Loucy (cell line): ENCODE results near the gene S100A9.

Experiments
- H2AFZ ChIP-seq: fragments of 200-600 bp; sonication (generic); 2 replicates; pipeline ENCODE4 v1.6.0; 2016; ENCODE audit warnings: antibody characterized with exemption, mild to moderate bottlenecking, low read length, moderate library complexity
- H3F3A ChIP-seq: fragments of 200-600 bp; 2 replicates; pipeline ENCODE4 v1.6.0; 2016; ENCODE audit warnings: antibody characterized with exemption, low read depth, mild to moderate bottlenecking
- H3K27me3 ChIP-seq: fragments of 200-600 bp; sonication (generic); 2 replicates; pipeline ENCODE4 v1.6.1; 2014; ENCODE audit warnings: low read length, mild to moderate bottlenecking; ENCODE audit not compliant: insufficient read depth, poor library complexity, severe bottlenecking
- H3K36me3 ChIP-seq: fragments of 200-600 bp; sonication (generic); 2 replicates; pipeline ENCODE4 v1.6.1; 2016; ENCODE audit warnings: low read length; ENCODE audit not compliant: insufficient read depth
- H3K4me1 ChIP-seq: fragments of 200-600 bp; sonication (generic); 2 replicates; pipeline ENCODE4 v1.5.1; 2014; ENCODE audit warnings: low read length, mild to moderate bottlenecking; ENCODE audit not compliant: insufficient read depth, poor library complexity, severe bottlenecking
- H3K4me2 ChIP-seq: fragments of 200-600 bp; sonication (generic); 2 replicates; pipeline ENCODE4 v1.6.0; 2014; ENCODE audit warnings: antibody characterized with exemption, low read length, low read depth, mild to moderate bottlenecking; ENCODE audit not compliant: poor library complexity, severe bottlenecking
- H3K4me3 ChIP-seq: fragments of 200-600 bp; sonication (generic); 2 replicates; pipeline ENCODE4 v1.5.1; 2014; ENCODE audit warnings: low read length, mild to moderate bottlenecking, mixed read lengths; ENCODE audit not compliant: poor library complexity, severe bottlenecking
- H3K79me2 ChIP-seq: fragments of 200-600 bp; sonication (generic); 2 replicates; pipeline ENCODE4 v1.6.1; 2014; ENCODE audit warnings: low read length; ENCODE audit not compliant: insufficient read depth
- H3K9ac ChIP-seq: fragments of 200-600 bp; sonication (generic); 2 replicates; pipeline ENCODE4 v1.6.0; 2014; ENCODE audit warnings: mild to moderate bottlenecking, low read depth, low read length, moderate library complexity; ENCODE audit not compliant: poor library complexity, severe bottlenecking
- H3K9me2 ChIP-seq: fragments of 200-600 bp; sonication (generic); replicated peaks from 2 replicates; pipeline ENCODE4 v1.6.1; 2016; ENCODE audit warnings: low read depth, low read length, mixed read lengths
- H3K9me3 ChIP-seq: fragments of 200-600 bp; sonication (generic); 2 replicates; pipeline ENCODE4 v1.6.1; 2014; ENCODE audit warnings: mild to moderate bottlenecking, antibody characterized with exemption, low read length, low read depth; ENCODE audit not compliant: insufficient read depth
- H4K20me1 ChIP-seq: fragments of 200-600 bp; sonication (generic); 2 replicates; pipeline ENCODE4 v1.6.0; 2014; ENCODE audit warnings: antibody characterized with exemption, low read length, mild to moderate bottlenecking; ENCODE audit not compliant: insufficient read depth, poor library complexity, severe bottlenecking
- EZH2phosphoT487 ChIP-seq: fragments of 200-600 bp; IDR thresholded peaks from 2 replicates; pipeline ENCODE4 v1.6.1; 2018; ENCODE audit warnings: antibody characterized with exemption, mild to moderate bottlenecking, moderate library complexity, borderline replicate concordance
- TF ChIP-seq, protein P1 (sequence below): fragments of 200-600 bp; sonication (generic); conservative IDR thresholded peaks from 2 replicates; pipeline ENCODE4 v1.5.1; 2014; ENCODE audit warnings: mild to moderate bottlenecking, antibody characterized with exemption, low read length

The S100A9 gene

GRCh38 chr1:153375511-153375910 lies 17.9 kb downstream of the S100A9 start, which contains the start of gene S100A12:
Gene S100A12, minus strand, starts transcription at chr1:153375621. Its CDS starts 1,029 bp downstream, at chr1:153374592.
- TF ChIP-seq EZH2phosphoT487 = no peak
- TF ChIP-seq, protein P1, sequence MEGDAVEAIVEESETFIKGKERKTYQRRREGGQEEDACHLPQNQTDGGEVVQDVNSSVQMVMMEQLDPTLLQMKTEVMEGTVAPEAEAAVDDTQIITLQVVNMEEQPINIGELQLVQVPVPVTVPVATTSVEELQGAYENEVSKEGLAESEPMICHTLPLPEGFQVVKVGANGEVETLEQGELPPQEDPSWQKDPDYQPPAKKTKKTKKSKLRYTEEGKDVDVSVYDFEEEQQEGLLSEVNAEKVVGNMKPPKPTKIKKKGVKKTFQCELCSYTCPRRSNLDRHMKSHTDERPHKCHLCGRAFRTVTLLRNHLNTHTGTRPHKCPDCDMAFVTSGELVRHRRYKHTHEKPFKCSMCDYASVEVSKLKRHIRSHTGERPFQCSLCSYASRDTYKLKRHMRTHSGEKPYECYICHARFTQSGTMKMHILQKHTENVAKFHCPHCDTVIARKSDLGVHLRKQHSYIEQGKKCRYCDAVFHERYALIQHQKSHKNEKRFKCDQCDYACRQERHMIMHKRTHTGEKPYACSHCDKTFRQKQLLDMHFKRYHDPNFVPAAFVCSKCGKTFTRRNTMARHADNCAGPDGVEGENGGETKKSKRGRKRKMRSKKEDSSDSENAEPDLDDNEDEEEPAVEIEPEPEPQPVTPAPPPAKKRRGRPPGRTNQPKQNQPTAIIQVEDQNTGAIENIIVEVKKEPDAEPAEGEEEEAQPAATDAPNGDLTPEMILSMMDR = no peak

GRCh38 chr1:153379591-153379990 lies 21.9 kb downstream of the S100A9 start:
- Histone ChIP-seq H3K9me3 (no peaks in the 10 kb centered on the region), H3K9me2 (no peaks in the 10 kb centered on the region), H2AFZ (no peak overlapping the region), H3F3A (no peaks in the 10 kb centered on the region), H3K4me1 (no peaks in the 10 kb centered on the region), H3K4me3 (no peak overlapping the region), H4K20me1 (no peaks in the 10 kb centered on the region), H3K27me3 (no peaks in the 10 kb centered on the region), H3K79me2 (no peaks in the 10 kb centered on the region), H3K36me3 (no peaks in the 10 kb centered on the region), H3K4me2 (no peak overlapping the region), H3K9ac (no peak overlapping the region)
- TF ChIP-seq, protein P1 = no peak
- no peak for TF ChIP-seq EZH2phosphoT487

More at GRCh38 chr1:153375511-153375910, 17.9 kb downstream of the S100A9 start, which contains the start of gene S100A12:
- Histone ChIP-seq H3K4me2 (no peak within 1 kb of the TSS), H4K20me1 (no peaks in the 10 kb centered on the region), H3K79me2 (no peaks in the 10 kb centered on the region), H3K36me3 (no peaks in the 10 kb centered on the region), H2AFZ (no peak within 1 kb of the TSS), H3F3A (no peaks in the 10 kb centered on the region), H3K4me3 (no peak within 1 kb of the TSS), H3K4me1 (no peaks in the 10 kb centered on the region), H3K9me2 (no peaks in the 10 kb centered on the region), H3K9me3 (no peaks in the 10 kb centered on the region), H3K9ac (no peak within 1 kb of the TSS), H3K27me3 (no peaks in the 10 kb centered on the region)

DNA sequence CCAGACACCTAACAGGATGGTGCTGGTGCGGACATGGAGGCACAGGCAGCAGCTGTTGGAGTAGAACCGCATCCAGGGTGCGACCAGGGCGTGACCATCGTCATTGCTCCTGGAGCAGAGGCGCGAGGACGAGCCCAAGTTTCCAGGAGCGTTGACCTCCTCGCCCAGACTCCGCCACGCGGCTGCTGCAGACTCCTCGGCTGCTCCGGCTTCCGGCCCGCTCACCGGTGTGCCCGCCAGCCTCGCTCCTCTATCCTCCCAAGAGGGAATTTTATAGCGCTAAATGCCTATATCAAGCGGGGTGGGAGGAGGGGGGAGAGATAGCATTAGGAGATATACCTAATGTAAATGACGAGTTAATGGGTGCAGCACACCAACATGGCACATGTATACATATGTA lies 23.1 kb downstream of the S100A9 start:
- Histone ChIP-seq H3K79me2 (no peaks in the 10 kb centered on the region), H2AFZ (no peak overlapping the region), H4K20me1 (no peaks in the 10 kb centered on the region), H3K4me1 (no peaks in the 10 kb centered on the region), H3K4me3 (no peak overlapping the region), H3K9me2 (no peaks in the 10 kb centered on the region), H3K9me3 (no peaks in the 10 kb centered on the region), H3K27me3 (no peaks in the 10 kb centered on the region), H3K36me3 (no peaks in the 10 kb centered on the region), H3F3A (no peaks in the 10 kb centered on the region), H3K9ac (no peak overlapping the region), H3K4me2 (no peak overlapping the region)
- TF ChIP-seq, protein P1 = no peak
- TF ChIP-seq EZH2phosphoT487 = no peak
